K562 (cell line): Measurements from ENCODE around the gene LRRC71. TPM values are rescaled to one million over a fixed set of nuclear protein-coding genes. Genes with fewer than 3 reads are reported as not detected.

ENCODE experiments used
- CBFA2T3 ChIP-seq: fragments of 450-650 bp; IDR thresholded peaks from 2 replicates; pipeline ENCODE4 v1.6.1; 2017
- HLTF ChIP-seq: fragments of 450-650 bp; IDR thresholded peaks from 2 replicates; pipeline ENCODE4 v1.6.1; 2016
- JUND ChIP-seq, 2 experiments: IDR thresholded peaks; 2 replicates in 1 of 2; 3 replicates in 1 of 2; pipeline ENCODE4 v1.6.1; 2011; ENCODE audit warnings: borderline replicate concordance in 2 of 2, low read depth in 2 of 2, low read length in 2 of 2, improper control_type of control experiment in 1 of 2, missing biosample characterization in 1 of 2, missing genetic modification characterization in 1 of 2, missing genetic modification reagents in 1 of 2
- MEIS2 ChIP-seq: fragments of 450-650 bp; IDR thresholded peaks from 2 replicates; pipeline ENCODE4 v1.6.1; 2014; ENCODE audit warnings: mild to moderate bottlenecking; ENCODE audit not compliant: partially characterized antibody
- NEUROD1 ChIP-seq: fragments of 150-350 bp; IDR thresholded peaks from 2 replicates; pipeline ENCODE4 v1.6.1; 2014; ENCODE audit warnings: borderline replicate concordance, low read length, low read depth; ENCODE audit not compliant: partially characterized antibody
- PHB2 ChIP-seq: fragments of 450-650 bp; IDR thresholded peaks from 2 replicates; pipeline ENCODE4 v1.6.1; 2017; ENCODE audit warnings: low read depth
- TEAD4 ChIP-seq, 2 experiments: sonication (generic) in 1 of 2; formaldehyde crosslinking in 1 of 2; IDR thresholded peaks; 2 replicates each; pipeline versions ENCODE4 v1.6.1 to v1.8.0; 2012 to 2022; ENCODE audit warnings: borderline replicate concordance in 1 of 2, inconsistent platforms in 1 of 2, low read length in 1 of 2, mild to moderate bottlenecking in 1 of 2, missing genetic modification reagents in 1 of 2
- ZNF121 ChIP-seq: sonication (generic); formaldehyde crosslinking; conservative IDR thresholded peaks from 2 replicates; pipeline ENCODE4 v1.8.0; 2022; ENCODE audit warnings: missing genetic modification reagents
- ZNF239 ChIP-seq: fragments of 250-450 bp; sonication (Bioruptor Pico); IDR thresholded peaks from 2 replicates; pipeline ENCODE4 v1.4.0; 2020; ENCODE audit warnings: mild to moderate bottlenecking
- ZNF583 ChIP-seq: fragments of 250-450 bp; sonication (Bioruptor Pico); IDR thresholded peaks from 2 replicates; pipeline ENCODE4 v1.4.0; 2020
- polyA plus RNA-seq, 8 experiments: library from polyadenylated mRNA; depleted of rRNA in 4 of 8; stranded (reverse) in 5 of 8; unstranded in 3 of 8; fragments of >200 nt; fragmentation: Nextera tagmentation in 2 of 8; fragmentation: Illumina TruSeq in 1 of 8; extraction: Ambion mirVana in 2 of 8; extraction: Trizol in 1 of 8; gene quantifications; 2 replicates each; pipeline versions ENCODE4 v1.2.1 to v1.2.3, GENCODE V29; 2011 to 2014; ENCODE audit warnings: inconsistent platforms in 1 of 8, missing spikeins in 1 of 8
- total RNA-seq, 7 experiments: library from RNA; depleted of rRNA in 6 of 7; stranded (reverse); fragments of >200 nt in 6 of 7; fragmentation: Illumina TruSeq in 2 of 7; extraction: Trizol in 2 of 7; gene quantifications; 2 replicates each; pipeline versions ENCODE4 v1.2.1 to v1.2.3, GENCODE V29; 2011 to 2021; ENCODE audit warnings: low replicate concordance in 1 of 7
- TF ChIP-seq, protein P1 (sequence below): fragments of 450-650 bp; formaldehyde crosslinking; IDR thresholded peaks from 2 replicates; pipeline ENCODE4 v1.4.0; 2020; ENCODE audit warnings: mild to moderate bottlenecking, moderate library complexity
- TF ChIP-seq, protein P2 (sequence below), 2 experiments: fragments of 450-650 bp; formaldehyde crosslinking in 1 of 2; IDR thresholded peaks; 2 replicates each; pipeline versions ENCODE4 v1.4.0 to v1.6.1; 2014 to 2020; ENCODE audit warnings: mild to moderate bottlenecking in 2 of 2, borderline replicate concordance in 1 of 2, low read depth in 1 of 2
- TF ChIP-seq, protein P3 (sequence below): sonication (generic); formaldehyde crosslinking; IDR thresholded peaks from 2 replicates; pipeline ENCODE4 v1.8.1; 2023; ENCODE audit warnings: missing genetic modification reagents, mild to moderate bottlenecking, borderline replicate concordance

The LRRC71 gene
- total and polyA plus RNA-seq, 9 of the 15 experiments (the other 6 are each of a cell fraction or from before 2014, with no cell fraction given) = 0.06 to 1.2 (median 0.51) TPM; not detected in 1

DNA sequence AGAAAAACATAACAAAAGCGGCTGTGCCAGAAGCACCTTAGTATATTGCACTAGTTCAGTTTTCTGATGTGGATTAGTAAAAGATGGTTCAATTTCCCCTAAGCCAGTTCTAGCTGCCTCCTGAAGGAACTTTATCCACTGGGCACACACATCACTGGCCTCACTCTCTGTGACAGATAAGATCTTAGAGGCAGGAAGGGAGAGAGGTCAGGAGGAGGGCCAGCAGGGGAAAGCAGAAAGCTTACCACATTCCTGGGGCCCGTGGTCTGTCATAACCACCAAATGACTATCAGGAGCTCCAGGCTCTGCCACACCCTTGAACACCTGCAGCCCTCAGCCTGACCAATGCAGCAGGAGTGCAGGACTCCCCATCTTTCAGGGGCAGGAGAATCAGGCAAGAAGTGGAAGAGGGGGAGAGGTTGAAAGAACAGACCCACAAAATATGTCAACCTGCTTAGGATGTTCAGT, 37.8 kb downstream of the LRRC71 start (continued):
- TF ChIP-seq PHB2 = peak; percentile 83
- TF ChIP-seq, protein P1, sequence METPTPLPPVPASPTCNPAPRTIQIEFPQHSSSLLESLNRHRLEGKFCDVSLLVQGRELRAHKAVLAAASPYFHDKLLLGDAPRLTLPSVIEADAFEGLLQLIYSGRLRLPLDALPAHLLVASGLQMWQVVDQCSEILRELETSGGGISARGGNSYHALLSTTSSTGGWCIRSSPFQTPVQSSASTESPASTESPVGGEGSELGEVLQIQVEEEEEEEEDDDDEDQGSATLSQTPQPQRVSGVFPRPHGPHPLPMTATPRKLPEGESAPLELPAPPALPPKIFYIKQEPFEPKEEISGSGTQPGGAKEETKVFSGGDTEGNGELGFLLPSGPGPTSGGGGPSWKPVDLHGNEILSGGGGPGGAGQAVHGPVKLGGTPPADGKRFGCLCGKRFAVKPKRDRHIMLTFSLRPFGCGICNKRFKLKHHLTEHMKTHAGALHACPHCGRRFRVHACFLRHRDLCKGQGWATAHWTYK (CRISPR knock-in tag) = peak; percentile 89
- peak; percentile 83; the same call in 1 of the 2 replicates for TF ChIP-seq ZNF583
- TF ChIP-seq NEUROD1 = peak; percentile 61
- TF ChIP-seq, protein P2, sequence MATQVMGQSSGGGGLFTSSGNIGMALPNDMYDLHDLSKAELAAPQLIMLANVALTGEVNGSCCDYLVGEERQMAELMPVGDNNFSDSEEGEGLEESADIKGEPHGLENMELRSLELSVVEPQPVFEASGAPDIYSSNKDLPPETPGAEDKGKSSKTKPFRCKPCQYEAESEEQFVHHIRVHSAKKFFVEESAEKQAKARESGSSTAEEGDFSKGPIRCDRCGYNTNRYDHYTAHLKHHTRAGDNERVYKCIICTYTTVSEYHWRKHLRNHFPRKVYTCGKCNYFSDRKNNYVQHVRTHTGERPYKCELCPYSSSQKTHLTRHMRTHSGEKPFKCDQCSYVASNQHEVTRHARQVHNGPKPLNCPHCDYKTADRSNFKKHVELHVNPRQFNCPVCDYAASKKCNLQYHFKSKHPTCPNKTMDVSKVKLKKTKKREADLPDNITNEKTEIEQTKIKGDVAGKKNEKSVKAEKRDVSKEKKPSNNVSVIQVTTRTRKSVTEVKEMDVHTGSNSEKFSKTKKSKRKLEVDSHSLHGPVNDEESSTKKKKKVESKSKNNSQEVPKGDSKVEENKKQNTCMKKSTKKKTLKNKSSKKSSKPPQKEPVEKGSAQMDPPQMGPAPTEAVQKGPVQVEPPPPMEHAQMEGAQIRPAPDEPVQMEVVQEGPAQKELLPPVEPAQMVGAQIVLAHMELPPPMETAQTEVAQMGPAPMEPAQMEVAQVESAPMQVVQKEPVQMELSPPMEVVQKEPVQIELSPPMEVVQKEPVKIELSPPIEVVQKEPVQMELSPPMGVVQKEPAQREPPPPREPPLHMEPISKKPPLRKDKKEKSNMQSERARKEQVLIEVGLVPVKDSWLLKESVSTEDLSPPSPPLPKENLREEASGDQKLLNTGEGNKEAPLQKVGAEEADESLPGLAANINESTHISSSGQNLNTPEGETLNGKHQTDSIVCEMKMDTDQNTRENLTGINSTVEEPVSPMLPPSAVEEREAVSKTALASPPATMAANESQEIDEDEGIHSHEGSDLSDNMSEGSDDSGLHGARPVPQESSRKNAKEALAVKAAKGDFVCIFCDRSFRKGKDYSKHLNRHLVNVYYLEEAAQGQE (IDR thresholded peaks at IDR 0.05; ENCODE audit: borderline replicate concordance) = peak; percentile 96
- TF ChIP-seq, protein P2 (CRISPR knock-in tag; IDR thresholded peaks at IDR 0.05; ENCODE audit: low read depth) = no peak
- peak; percentile 99 for TF ChIP-seq TEAD4 (IDR thresholded peaks at IDR 0.05; ENCODE audit: low read length)
- TF ChIP-seq TEAD4 (CRISPR knock-in tag; IDR thresholded peaks at IDR 0.05; ENCODE audit: borderline replicate concordance) = no peak
- TF ChIP-seq CBFA2T3 = peak; percentile 99
- TF ChIP-seq JUND (IDR thresholded peaks at IDR 0.05; ENCODE audit: borderline replicate concordance, low read depth, low read length) = peak; percentile 77
- TF ChIP-seq JUND (tag; IDR thresholded peaks at IDR 0.05; ENCODE audit: borderline replicate concordance, low read depth, low read length) = peak; percentile 80; the same call in 1 of the 3 replicates
- TF ChIP-seq, protein P3, sequence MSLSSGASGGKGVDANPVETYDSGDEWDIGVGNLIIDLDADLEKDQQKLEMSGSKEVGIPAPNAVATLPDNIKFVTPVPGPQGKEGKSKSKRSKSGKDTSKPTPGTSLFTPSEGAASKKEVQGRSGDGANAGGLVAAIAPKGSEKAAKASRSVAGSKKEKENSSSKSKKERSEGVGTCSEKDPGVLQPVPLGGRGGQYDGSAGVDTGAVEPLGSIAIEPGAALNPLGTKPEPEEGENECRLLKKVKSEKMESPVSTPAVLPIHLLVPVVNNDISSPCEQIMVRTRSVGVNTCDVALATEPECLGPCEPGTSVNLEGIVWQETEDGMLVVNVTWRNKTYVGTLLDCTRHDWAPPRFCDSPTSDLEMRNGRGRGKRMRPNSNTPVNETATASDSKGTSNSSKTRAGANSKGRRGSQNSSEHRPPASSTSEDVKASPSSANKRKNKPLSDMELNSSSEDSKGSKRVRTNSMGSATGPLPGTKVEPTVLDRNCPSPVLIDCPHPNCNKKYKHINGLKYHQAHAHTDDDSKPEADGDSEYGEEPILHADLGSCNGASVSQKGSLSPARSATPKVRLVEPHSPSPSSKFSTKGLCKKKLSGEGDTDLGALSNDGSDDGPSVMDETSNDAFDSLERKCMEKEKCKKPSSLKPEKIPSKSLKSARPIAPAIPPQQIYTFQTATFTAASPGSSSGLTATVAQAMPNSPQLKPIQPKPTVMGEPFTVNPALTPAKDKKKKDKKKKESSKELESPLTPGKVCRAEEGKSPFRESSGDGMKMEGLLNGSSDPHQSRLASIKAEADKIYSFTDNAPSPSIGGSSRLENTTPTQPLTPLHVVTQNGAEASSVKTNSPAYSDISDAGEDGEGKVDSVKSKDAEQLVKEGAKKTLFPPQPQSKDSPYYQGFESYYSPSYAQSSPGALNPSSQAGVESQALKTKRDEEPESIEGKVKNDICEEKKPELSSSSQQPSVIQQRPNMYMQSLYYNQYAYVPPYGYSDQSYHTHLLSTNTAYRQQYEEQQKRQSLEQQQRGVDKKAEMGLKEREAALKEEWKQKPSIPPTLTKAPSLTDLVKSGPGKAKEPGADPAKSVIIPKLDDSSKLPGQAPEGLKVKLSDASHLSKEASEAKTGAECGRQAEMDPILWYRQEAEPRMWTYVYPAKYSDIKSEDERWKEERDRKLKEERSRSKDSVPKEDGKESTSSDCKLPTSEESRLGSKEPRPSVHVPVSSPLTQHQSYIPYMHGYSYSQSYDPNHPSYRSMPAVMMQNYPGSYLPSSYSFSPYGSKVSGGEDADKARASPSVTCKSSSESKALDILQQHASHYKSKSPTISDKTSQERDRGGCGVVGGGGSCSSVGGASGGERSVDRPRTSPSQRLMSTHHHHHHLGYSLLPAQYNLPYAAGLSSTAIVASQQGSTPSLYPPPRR (CRISPR knock-in tag) = peak; percentile 80; the same call in 1 of the 2 replicates
- TF ChIP-seq MEIS2 = peak; percentile 62
- TF ChIP-seq HLTF = peak; percentile 24; the same call in 1 of the 2 replicates
- no peak for TF ChIP-seq ZNF121 (CRISPR knock-in tag)
- TF ChIP-seq ZNF239 (CRISPR knock-in tag) = peak; percentile 45; the same call in 1 of the 2 replicates
